Colon (tissue), 2 donors: ENCODE measurements around the gene ALDH1A2.

Source experiments
- FAIRE-seq: peaks from 2 replicates; lab custom pipeline; 2012; peaks lifted over from hg19 to GRCh38; lab: Jason Lieb, UNC
- donor health status: control.
- donor health status: control.

Gene ALDH1A2

DNA sequence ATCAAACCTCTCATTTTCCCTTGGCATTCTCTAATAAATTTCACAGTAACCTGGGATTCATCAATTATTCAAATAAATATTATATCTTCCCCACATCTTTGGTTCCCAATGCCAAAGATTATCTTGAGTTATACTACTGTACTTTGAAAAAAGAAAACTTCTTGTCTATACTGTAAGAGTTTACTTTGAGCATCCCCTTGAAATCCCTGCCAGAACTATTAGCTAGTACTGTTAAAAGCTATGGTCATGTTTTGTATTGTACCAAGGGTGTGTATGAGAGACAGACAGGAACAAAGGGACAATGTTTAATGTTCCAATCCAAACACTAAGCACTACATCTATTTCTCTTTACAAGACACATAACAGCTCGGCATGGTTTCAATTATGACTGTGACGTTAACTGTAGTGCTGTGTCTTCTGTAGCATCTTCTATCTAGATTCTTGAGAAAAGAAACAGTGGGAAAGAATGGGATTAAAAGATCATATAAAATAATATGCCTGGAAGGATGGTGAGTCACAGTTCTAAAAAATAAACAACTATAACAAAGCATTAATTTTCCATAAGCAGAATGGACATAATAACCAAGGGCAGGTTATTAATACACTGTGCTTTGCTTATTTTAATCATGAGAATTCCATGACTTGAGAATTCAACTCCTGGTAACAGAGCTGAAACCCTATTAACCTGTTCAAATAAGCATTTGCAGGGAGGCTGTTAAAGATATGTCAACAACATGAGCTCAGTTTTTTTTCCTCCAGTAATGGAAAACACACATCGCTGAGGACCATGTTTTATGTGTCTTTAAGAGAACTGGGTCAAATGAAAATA is 71.1 kb downstream of the ALDH1A2 start:
- no peak for FAIRE-seq

- no peak for FAIRE-seq
Measured at GRCh38 chr15:57993409-57994145, 71.9 kb downstream of the ALDH1A2 start.

GRCh38 chr15:57992761-57993355 is 72.7 kb downstream of the ALDH1A2 start:
- FAIRE-seq: no peak

DNA sequence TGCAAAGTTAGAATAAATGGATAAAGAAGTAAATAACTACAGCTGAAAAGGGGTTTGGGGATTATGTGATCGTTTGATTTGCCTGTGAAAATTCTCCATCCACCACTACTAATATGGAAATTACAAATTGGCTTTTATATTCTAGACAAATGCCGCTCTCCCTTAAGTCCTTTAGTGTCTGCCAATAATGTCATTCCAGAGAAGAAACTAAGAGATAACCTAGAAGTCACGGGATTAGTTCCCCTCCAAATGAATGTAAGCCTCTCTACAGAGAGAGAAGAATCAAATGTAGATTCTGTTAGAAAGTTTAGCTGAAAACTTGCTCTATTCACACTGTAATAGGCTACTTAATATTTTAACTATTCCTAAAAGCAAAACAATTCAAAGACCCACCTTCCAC is 92.0 kb downstream of the ALDH1A2 start:
- no peak for FAIRE-seq

DNA sequence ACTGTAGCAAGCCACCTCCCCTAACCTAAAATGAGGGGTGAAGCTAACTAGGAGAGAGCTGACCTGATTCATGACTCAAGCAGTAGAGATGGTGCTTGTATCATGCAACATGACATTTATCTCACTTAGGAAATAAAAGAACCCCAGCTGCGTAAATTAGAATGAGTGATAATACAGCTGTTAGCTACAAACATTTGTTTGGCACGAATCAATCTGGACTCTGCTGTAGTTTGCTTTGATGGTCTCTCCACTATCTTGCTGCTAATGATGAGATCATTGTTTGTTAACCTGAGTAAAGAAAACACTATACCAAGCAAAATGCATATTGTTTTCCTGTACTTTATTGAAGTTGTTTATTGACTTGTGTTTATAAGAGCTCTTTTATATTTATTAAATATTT is 92.6 kb downstream of the ALDH1A2 start:
- FAIRE-seq: no peak

DNA sequence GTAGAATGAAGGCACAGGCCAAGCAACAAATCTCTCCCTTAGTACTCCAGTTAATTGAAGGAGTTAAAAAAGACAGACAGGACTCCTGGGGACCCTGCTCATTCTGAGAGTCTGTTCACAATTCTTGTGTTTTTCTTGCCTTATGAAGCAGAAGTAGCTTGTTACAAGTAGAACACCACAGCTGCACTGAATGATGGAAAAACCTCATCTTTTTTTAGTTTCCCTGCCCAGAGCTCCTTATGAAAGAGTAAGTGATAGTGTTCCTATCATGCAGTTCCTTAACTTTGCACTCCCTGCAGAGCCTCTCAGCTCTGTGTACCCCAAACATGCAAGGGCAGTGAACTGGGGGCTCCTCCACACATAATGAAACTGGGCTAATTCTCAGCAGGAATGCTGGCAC is 95.5 kb downstream of the ALDH1A2 start:
- no peak for FAIRE-seq

- FAIRE-seq: no peak
Measured at GRCh38 chr15:57969355-57969754, 96.2 kb downstream of the ALDH1A2 start.

DNA sequence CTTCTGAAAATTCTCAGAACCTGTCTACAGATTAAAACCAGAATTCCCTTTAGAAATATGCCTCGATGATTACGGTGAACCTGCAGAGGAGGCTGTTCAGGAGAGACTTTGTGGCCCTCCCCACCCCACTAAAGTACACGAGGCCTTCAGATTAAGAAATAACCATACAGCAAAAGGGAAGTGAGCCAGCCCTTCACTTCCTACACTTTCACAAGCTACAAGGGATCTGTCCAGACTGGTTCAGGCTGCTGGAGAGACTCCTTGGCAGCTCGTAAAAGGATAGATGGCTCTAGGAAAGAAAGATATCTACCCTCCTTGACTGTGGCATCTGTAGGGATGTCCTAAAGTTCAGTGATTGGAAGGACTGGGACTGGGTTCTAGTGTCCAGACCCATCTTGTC is 102.6 kb downstream of the ALDH1A2 start:
- FAIRE-seq: no peak

GRCh38 chr15:57961919-57962318 is 103.6 kb downstream of the ALDH1A2 start:
- FAIRE-seq: no peak

DNA sequence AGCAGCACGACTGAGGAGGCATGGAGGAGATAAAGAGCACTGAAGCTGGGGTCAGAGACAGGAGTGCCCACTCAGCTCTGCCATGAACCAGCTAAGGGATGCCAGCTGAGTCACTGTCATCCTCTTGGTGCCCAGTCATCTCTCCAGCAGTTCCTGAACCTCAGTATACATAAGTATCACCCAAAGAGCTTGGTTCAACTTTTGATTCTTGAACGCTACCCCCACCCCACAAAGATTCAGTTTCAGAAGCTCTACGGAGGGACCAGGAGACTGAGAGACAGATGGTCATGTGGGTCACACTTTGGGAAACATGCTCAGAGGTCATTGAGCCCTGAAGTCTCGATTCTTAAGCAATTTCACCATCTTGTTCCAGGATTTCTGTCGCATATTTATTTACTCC is 108.4 kb downstream of the ALDH1A2 start:
- no peak for FAIRE-seq

GRCh38 chr15:57953874-57954273 is 111.6 kb downstream of the ALDH1A2 start:
- no peak for FAIRE-seq

- FAIRE-seq: no peak
Measured at GRCh38 chr15:57951328-57951932, 114.1 kb downstream of the ALDH1A2 start.

- FAIRE-seq: no peak
Measured at GRCh38 chr15:57950381-57950946, 115.0 kb downstream of the ALDH1A2 start.

DNA sequence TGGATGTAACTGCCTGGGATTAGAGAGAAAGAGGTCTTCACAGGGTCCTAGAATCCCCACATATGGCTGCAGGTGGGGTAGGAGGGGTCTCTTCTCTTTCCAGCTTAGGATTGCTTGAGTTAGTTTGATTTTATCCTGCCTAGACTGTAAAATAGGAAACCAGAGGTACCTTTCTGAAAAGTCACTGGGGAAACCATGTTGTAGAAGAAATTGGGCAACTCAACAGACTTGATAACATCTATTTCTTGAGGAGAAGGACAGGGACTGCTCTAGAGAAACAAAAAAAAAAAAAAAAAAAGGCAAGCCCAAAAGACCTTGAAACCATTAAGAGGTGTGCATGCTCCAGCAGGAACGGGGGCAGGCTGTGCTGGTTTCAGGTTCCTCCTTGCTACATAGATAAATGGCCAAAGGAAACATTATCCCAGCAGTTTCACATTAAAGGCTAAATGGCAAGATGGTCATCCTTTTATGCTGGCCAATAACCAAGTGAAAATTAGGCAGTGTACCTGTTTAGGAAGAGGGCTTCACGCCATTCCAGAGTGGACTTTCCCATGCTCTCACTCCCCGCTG is 116.1 kb downstream of the ALDH1A2 start:
- no peak for FAIRE-seq

- FAIRE-seq: no peak
Measured at GRCh38 chr15:57948351-57949289, 116.9 kb downstream of the ALDH1A2 start.

GRCh38 chr15:57947781-57948180 is 117.7 kb downstream of the ALDH1A2 start:
- no peak for FAIRE-seq

DNA sequence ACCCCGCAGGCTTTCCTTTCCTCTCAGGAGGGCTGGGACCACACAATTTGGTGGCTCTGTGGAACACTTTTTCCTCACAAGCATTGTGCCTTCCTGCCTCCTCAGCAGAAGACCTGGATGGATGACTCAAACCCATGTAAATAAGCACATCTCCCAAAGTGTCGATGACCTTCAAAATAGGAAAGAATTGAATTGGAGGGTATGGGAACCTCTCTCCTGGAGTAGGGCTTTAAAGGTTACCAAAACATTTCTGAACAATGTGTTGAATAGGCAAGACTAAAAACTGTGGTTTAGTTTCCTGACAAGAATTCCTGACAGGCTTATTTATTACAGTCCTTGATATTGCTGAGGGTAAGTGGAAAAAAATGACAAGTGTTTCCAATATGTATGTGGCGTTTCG is 118.2 kb downstream of the ALDH1A2 start:
- FAIRE-seq: no peak

GRCh38 chr15:57946491-57947048 is 118.9 kb downstream of the ALDH1A2 start:
- FAIRE-seq: no peak

DNA sequence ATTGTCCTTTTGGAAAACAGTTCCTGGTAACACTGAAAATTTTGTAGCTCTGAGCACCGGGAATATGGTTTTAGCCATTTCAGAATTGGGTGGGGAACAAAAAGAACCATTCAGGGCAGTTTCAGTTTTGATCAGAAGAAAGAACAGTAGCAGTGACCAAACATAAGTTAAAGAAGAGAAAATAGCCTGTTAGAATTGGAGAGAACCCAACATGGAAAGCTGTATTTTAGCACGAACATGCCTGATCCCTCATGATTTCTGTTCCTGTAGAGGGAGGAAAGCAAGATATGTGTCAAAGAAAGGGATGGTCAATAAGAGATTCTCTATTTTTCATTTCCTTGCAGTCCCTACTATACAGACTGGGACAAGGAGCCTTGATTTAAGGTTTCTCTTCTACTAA is 119.9 kb downstream of the ALDH1A2 start:
- no peak for FAIRE-seq

- FAIRE-seq: no peak
Measured at GRCh38 chr15:57943754-57944420, 121.6 kb downstream of the ALDH1A2 start.
